ENCODE results near the gene ADORA1. TPM values are rescaled to one million over a fixed set of nuclear protein-coding genes. Genes with fewer than 3 reads are reported as not detected.

The ADORA1 gene
- total RNA-seq, 2 experiments from 2014 or later = not detected

DNA sequence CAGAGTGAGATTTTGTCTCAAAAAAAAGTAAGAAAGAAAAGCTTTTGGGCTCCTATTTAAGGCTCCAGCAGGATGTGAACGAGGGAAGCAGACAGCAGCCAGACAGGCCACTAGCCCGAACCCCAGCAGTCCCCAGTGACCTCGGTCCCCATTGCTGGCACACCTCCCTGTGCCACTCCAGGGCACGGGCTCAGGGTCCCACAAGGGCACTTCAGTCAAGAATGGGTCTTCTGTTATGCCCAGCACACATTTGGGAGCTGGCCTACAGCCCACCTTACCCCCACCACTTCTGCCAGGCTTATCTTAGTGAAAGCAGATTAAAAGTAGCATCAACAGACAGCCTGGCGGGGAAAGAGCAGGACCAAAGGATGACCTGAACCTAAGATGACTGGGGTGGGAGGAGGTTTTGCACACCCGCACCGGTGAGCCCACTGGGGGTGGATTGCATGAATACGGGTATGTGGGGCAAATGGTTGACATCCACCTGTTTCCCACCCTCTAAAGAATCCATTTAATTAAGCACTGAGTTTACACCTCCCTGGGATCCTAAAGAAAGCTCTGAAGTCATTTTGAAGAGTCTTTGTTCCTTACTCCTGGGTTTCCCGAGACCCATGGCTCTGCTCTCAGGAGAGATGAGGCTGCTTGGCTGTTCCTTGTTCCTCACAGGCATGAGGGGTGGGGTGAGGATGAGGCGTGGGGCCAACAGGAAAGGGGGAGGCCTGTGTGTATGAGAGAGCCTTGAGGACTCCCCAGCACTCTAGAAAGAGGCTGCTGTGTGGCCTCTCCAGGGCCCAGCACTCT lies 54.3 kb downstream of the ADORA1 start:
- Mint-ChIP-seq H3K27ac (no peak overlapping the region), H3K36me3 (ENCODE audit: low read depth) (no peaks in the 10 kb centered on the region), H3K4me1 (ENCODE audit: low read depth) (peaks cover 4% of the 10 kb centered on the region), H3K4me3 (no peak overlapping the region), H3K9me3 (ENCODE audit: insufficient read depth) (no peaks in the 10 kb centered on the region), H3K27me3 (ENCODE audit: low read depth) (peaks cover 3% of the 10 kb centered on the region)
- CTCF ChIA-PET = interaction anchor here (1.1 to 1.9 kb wide), 3 partner anchors 10 to 87 kb away, joined by 4 to 5 read pairs (median 5); no protein-coding TSS in a partner anchor
- POLR2A ChIA-PET = interaction anchor here (0.7 kb wide), 1 partner anchor 46 kb away, joined by 3 read pairs; no protein-coding TSS in a partner anchor
- DNase-seq (no peak), ATAC-seq (no peak)

DNA sequence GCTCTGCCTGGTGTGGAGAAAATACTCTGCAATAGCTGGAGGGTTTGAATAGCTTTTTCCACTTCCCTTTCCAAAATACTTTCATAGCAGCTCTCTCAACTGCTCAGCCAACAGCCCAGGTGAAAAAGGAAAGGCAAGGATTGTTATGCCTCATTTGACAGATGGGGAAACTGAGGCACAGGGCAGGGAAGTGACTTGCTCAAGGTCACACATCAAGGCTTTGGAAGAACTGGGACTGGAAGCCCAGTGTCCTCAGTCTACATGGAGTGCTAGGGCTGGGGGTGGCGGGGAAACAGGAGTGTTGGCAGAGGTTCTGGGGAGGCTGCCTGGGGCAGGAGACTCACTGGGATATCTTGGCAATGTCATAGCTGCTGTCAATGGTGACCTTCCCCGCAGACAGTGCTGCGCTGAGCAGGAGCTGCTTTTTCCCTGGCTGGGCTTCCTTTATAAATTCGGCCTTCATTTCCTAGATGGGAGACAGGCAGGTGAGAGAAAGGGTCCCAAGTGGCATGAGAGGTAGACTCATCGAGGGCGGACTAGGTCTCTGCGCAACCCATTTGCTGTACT lies 54.9 kb downstream of the ADORA1 start:
- Mint-ChIP-seq H3K9me3 (ENCODE audit: insufficient read depth) (no peaks in the 10 kb centered on the region), H3K27ac (no peak overlapping the region), H3K27me3 (ENCODE audit: low read depth) (peaks cover 6% of the 10 kb centered on the region), H3K36me3 (ENCODE audit: low read depth) (no peaks in the 10 kb centered on the region), H3K4me1 (ENCODE audit: low read depth) (peaks cover 4% of the 10 kb centered on the region), H3K4me3 (no peak overlapping the region)
- ATAC-seq = no peak
- ChIA-PET POLR2A (no interaction called here), CTCF (interaction anchor here (0.9 to 1.9 kb wide), 3 partner anchors 10 to 85 kb away, joined by 3 to 5 read pairs (median 5); no protein-coding TSS in a partner anchor)
- DNase-seq = no peak

DNA sequence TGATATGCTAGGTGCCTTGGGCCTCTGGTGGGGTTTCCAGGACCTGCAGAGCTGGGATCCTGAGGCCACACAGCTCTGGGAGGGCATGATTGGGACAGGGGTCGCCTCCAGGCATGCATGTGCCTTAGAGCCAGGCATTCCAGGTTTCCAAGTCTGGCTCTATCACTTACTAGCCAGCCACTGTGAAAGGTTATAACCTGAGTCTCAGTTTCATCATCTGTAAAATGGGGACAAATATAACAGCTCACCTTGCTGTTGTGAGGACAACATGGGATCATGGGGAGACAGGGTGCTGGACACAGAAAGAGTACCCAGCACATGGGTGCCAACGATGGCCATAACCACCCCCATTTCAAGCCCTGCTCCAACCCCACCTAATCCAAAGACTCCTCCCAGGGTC lies 56.3 kb downstream of the ADORA1 start:
- H3K4me1 Mint-ChIP-seq (ENCODE audit: low read depth) = peaks cover 4% of the 10 kb centered on the region
- H3K27me3 Mint-ChIP-seq (ENCODE audit: low read depth) = peaks cover 16% of the 10 kb centered on the region
- no peaks in the 10 kb centered on the region for H3K9me3 Mint-ChIP-seq (ENCODE audit: insufficient read depth)
- no peak overlapping the region for H3K27ac Mint-ChIP-seq
- H3K4me3 Mint-ChIP-seq = no peak overlapping the region
- ATAC-seq = no peak
- ChIA-PET CTCF (no interaction called here), POLR2A (no interaction called here)
- DNase-seq = no peak
- no peaks in the 10 kb centered on the region for H3K36me3 Mint-ChIP-seq (ENCODE audit: low read depth)

GRCh38 chr1:203184467-203184866 lies 56.9 kb downstream of the ADORA1 start:
- ATAC-seq = no peak
- Mint-ChIP-seq H3K9me3 (ENCODE audit: insufficient read depth) (no peaks in the 10 kb centered on the region), H3K36me3 (ENCODE audit: low read depth) (no peaks in the 10 kb centered on the region), H3K4me1 (ENCODE audit: low read depth) (peaks cover 4% of the 10 kb centered on the region), H3K27me3 (ENCODE audit: low read depth) (peaks cover 21% of the 10 kb centered on the region), H3K4me3 (no peak overlapping the region), H3K27ac (no peak overlapping the region)
- ChIA-PET POLR2A (no interaction called here), CTCF (no interaction called here)
- no peak for DNase-seq

- no peaks in the 10 kb centered on the region for H3K36me3 Mint-ChIP-seq (ENCODE audit: low read depth)
- H3K4me3 Mint-ChIP-seq = no peak overlapping the region
- no peak for ATAC-seq
- DNase-seq = no peak
- no peak overlapping the region for H3K27ac Mint-ChIP-seq
- H3K9me3 Mint-ChIP-seq (ENCODE audit: insufficient read depth) = no peaks in the 10 kb centered on the region
- ChIA-PET CTCF (no interaction called here), POLR2A (no interaction called here)
- H3K27me3 Mint-ChIP-seq (ENCODE audit: low read depth) = peaks cover 26% of the 10 kb centered on the region
- peaks cover 4% of the 10 kb centered on the region for H3K4me1 Mint-ChIP-seq (ENCODE audit: low read depth)
Observed at GRCh38 chr1:203185061-203185461, 57.5 kb downstream of the ADORA1 start.

DNA sequence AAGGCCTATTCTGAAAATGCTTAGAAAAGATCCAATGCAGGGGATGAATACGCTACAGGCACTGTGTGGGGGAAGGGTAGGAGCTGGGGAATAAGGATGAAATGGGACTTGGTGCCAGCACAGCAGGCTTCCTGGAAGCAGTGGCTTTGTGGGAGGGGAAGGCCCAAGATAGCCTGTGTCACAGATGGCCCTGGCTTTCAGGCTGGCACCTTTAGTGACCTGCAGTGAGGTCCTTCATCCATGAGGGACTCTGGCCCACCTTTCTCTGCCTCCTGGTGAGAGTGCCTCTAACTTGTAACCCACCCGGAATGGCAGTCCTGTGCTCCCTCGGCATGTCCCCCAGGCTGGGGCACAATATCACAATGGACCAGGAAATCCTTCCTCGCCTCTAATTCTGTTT lies 58.1 kb downstream of the ADORA1 start:
- H3K27ac Mint-ChIP-seq = no peak overlapping the region
- POLR2A ChIA-PET = no interaction called here
- no peaks in the 10 kb centered on the region for H3K9me3 Mint-ChIP-seq (ENCODE audit: insufficient read depth)
- H3K4me1 Mint-ChIP-seq (ENCODE audit: low read depth) = peaks cover 4% of the 10 kb centered on the region
- no peak for DNase-seq
- no peak overlapping the region for H3K4me3 Mint-ChIP-seq
- no peaks in the 10 kb centered on the region for H3K36me3 Mint-ChIP-seq (ENCODE audit: low read depth)
- peaks cover 27% of the 10 kb centered on the region for H3K27me3 Mint-ChIP-seq (ENCODE audit: low read depth)
- no peak for ATAC-seq
- CTCF ChIA-PET = interaction anchor here (0.6 kb wide), 1 partner anchor 13 kb away, joined by 3 read pairs; no protein-coding TSS in a partner anchor

DNA sequence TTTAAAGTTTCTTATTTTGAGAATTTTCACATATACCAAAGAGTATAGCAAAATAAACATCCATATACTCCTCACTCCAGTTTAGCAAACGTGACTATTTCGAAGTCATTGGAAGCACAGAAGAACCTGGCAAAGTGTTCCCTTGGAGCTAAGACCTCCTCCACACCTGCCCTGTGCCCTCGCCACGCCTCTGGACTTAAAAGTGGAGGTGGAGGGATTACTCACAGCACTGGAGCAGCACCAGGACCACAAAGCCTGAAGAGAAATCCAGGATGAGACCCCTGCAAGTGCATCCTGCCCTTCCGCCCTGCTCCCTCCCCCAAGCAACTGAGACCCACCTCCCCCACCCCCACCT lies 58.5 kb downstream of the ADORA1 start:
- CTCF ChIA-PET = no interaction called here
- H3K27ac Mint-ChIP-seq = no peak overlapping the region
- no peaks in the 10 kb centered on the region for H3K9me3 Mint-ChIP-seq (ENCODE audit: insufficient read depth)
- no peaks in the 10 kb centered on the region for H3K36me3 Mint-ChIP-seq (ENCODE audit: low read depth)
- POLR2A ChIA-PET = no interaction called here
- DNase-seq = no peak
- peaks cover 27% of the 10 kb centered on the region for H3K27me3 Mint-ChIP-seq (ENCODE audit: low read depth)
- no peak overlapping the region for H3K4me3 Mint-ChIP-seq
- no peak for ATAC-seq
- H3K4me1 Mint-ChIP-seq (ENCODE audit: low read depth) = peaks cover 4% of the 10 kb centered on the region

GRCh38 chr1:203186446-203187303 lies 59.1 kb downstream of the ADORA1 start, which contains the start of gene CHI3L1:
TSS of gene CHI3L1 (minus strand) at chr1:203186704. CDS start at chr1:203186623, 81 bp downstream.
- ChIA-PET POLR2A (no interaction called here), CTCF (interaction anchor here (0.6 kb wide), 1 partner anchor 8 kb away, joined by 3 read pairs; no protein-coding TSS in a partner anchor)
- ATAC-seq (no peak), DNase-seq (no peak)
- Mint-ChIP-seq H3K9me3 (ENCODE audit: insufficient read depth) (no peaks in the 10 kb centered on the region), H3K27me3 (ENCODE audit: low read depth) (peaks cover 30% of the 10 kb centered on the region), H3K36me3 (ENCODE audit: low read depth) (no peaks in the 10 kb centered on the region), H3K4me3 (no peak within 1 kb of the TSS), H3K27ac (no peak within 1 kb of the TSS), H3K4me1 (ENCODE audit: low read depth) (peaks cover 4% of the 10 kb centered on the region)

DNA sequence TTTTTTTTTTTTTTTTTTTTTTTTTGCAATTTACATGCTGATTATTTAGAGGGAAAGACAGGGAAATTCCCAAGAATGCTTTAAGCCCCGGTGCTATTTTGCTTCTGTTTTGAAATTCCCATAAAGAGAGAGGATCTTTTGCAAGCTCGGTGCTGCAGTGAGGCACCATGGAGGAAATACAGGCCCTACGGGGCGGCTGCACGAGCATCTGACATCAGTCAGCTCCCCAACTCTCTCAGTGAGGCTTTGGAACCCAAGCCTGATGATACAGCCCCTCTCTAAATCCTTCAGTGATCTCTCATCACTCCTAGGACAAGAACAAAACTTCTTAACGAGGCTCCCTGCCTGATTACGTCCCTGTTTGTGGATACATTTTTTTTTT lies 59.8 kb downstream of the ADORA1 start:
- no peaks in the 10 kb centered on the region for H3K36me3 Mint-ChIP-seq (ENCODE audit: low read depth)
- H3K9me3 Mint-ChIP-seq (ENCODE audit: insufficient read depth) = no peaks in the 10 kb centered on the region
- DNase-seq (no peak), ATAC-seq (no peak)
- peaks cover 30% of the 10 kb centered on the region for H3K27me3 Mint-ChIP-seq (ENCODE audit: low read depth)
- no peak overlapping the region for H3K27ac Mint-ChIP-seq
- H3K4me1 Mint-ChIP-seq (ENCODE audit: low read depth) = peaks cover 4% of the 10 kb centered on the region
- no peak overlapping the region for H3K4me3 Mint-ChIP-seq
- POLR2A ChIA-PET = no interaction called here
- CTCF ChIA-PET = interaction anchor here (0.6 kb wide), 1 partner anchor 9 kb away, joined by 3 read pairs; no protein-coding TSS in a partner anchor

DNA sequence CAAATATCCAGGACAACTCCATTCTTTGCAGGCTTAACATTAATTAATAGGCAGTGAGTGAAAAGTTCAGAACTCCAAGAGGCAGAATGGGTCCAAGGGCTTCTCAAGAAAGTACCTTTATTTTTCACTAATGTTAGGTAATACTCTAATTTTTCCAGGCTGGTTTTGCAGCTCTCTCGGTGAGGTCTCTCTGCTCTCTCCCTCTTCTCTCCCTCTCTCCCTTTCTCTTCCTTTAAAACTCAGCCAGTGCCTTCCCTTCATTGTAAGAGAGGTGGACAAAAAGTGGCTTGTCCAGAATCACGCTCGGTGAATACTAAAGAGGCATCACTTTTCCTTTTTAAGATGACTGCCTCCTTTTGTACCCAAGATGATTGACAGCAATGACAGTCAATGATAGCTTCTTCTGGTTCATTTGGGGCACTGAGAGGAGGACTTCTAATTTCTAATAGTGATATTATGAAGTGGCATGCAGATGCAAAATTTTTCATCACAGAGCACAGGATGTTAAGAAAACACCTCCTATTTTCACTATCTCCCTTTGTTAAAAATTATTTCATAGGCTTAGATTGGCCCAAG lies 60.3 kb downstream of the ADORA1 start:
- DNase-seq (no peak), ATAC-seq (no peak)
- POLR2A ChIA-PET = no interaction called here
- no peak overlapping the region for H3K27ac Mint-ChIP-seq
- peaks cover 30% of the 10 kb centered on the region for H3K27me3 Mint-ChIP-seq (ENCODE audit: low read depth)
- no peaks in the 10 kb centered on the region for H3K9me3 Mint-ChIP-seq (ENCODE audit: insufficient read depth)
- no peaks in the 10 kb centered on the region for H3K36me3 Mint-ChIP-seq (ENCODE audit: low read depth)
- CTCF ChIA-PET = interaction anchor here (0.6 to 1.3 kb wide), 2 partner anchors 9 to 16 kb away, joined by 3 read pairs; no protein-coding TSS in a partner anchor
- H3K4me3 Mint-ChIP-seq = no peak overlapping the region
- H3K4me1 Mint-ChIP-seq (ENCODE audit: low read depth) = peaks cover 4% of the 10 kb centered on the region

GRCh38 chr1:203188686-203189232 lies 61.2 kb downstream of the ADORA1 start:
- ChIA-PET CTCF (interaction anchor here (1.3 kb wide), 1 partner anchor 17 kb away, joined by 3 read pairs; no protein-coding TSS in a partner anchor), POLR2A (interaction anchor here (0.8 kb wide), 1 partner anchor 182 kb away, joined by 3 read pairs; the partner anchor contains the start of gene TMEM183A)
- Mint-ChIP-seq H3K27ac (no peak overlapping the region), H3K9me3 (ENCODE audit: insufficient read depth) (no peaks in the 10 kb centered on the region), H3K4me3 (no peak overlapping the region), H3K36me3 (ENCODE audit: low read depth) (no peaks in the 10 kb centered on the region), H3K27me3 (ENCODE audit: low read depth) (peaks cover 30% of the 10 kb centered on the region), H3K4me1 (ENCODE audit: low read depth) (peaks cover 4% of the 10 kb centered on the region)
- no peak for DNase-seq
- no peak for ATAC-seq
